AG04450 (cell line): ENCODE data around the gene TMEM9. TPM values are rescaled to one million over a fixed set of nuclear protein-coding genes. Genes with fewer than 3 reads are reported as not detected.

Source experiments
- CTCF ChIA-PET: fragments of 300-600, 350-600 bp; formaldehyde crosslinking; extraction: SDS; loops from one replicate; lab custom pipeline; 2022; ENCODE audit warnings: antibody characterized with exemption, inconsistent platforms; lab: Charles Lee
- POLR2A ChIA-PET: fragments of 350-600 bp; formaldehyde crosslinking; extraction: SDS; loops from one replicate; lab custom pipeline; 2021; ENCODE audit warnings: antibody characterized with exemption, inconsistent platforms; lab: Yijun Ruan, JAX
- DNase-seq: peaks from one replicate; pipeline ENCODE4 v3.0.0-alpha.2; 2011; ENCODE audit warnings: low read depth, low spot score
- H3K27ac ChIP-seq: one replicate; pipeline ENCODE4 v1.5.1; 2012; ENCODE audit warnings: low read depth, low read length, control low read depth
- H3K27me3 ChIP-seq: one replicate; pipeline ENCODE4 v1.6.0; 2012; ENCODE audit warnings: low read length; ENCODE audit not compliant: control insufficient read depth, insufficient read depth
- H3K4me3 ChIP-seq: 2 replicates; pipeline ENCODE4 v1.5.1; 2011; ENCODE audit warnings: mild to moderate bottlenecking, low read depth, low read length, control low read depth
- H3K9me3 ChIP-seq: 2 replicates; pipeline ENCODE4 v1.5.1; 2012; ENCODE audit warnings: low read length; ENCODE audit not compliant: control insufficient read depth, insufficient read depth
- CTCF ChIP-seq: IDR thresholded peaks from 2 replicates; pipeline ENCODE4 v1.5.1; 2011; ENCODE audit warnings: low read depth, low read length, control low read depth, inconsistent platforms
- polyA plus RNA-seq: library from polyadenylated mRNA; depleted of rRNA; stranded (reverse); fragments of >200 nt; gene quantifications from 2 replicates; pipeline ENCODE4 v1.2.3, GENCODE V29; 2011

The TMEM9 gene
- polyA plus RNA-seq, 1 experiment, result 81.7 TPM

- H3K27me3 ChIP-seq, result peaks cover 61% of the 10 kb centered on the region
Observed at GRCh38 chr1:201119206-201120197, 34.8 kb downstream of the TMEM9 start.

GRCh38 chr1:201116091-201116490 lies 38.2 kb downstream of the TMEM9 start:
- POLR2A ChIA-PET, result no interaction called here
- H3K27me3 ChIP-seq, result peaks cover 50% of the 10 kb centered on the region
- no peak overlapping the region for H3K4me3 ChIP-seq
- DNase-seq, result no peak
- H3K9me3 ChIP-seq, result no peaks in the 10 kb centered on the region; the same call in 1 of the 2 replicates
- H3K27ac ChIP-seq, result no peak overlapping the region
- CTCF ChIA-PET, result interaction anchor here (0.6 to 4.6 kb wide), 5 partner anchors 9 to 368 kb away, joined by 3 to 53 read pairs (median 5); no protein-coding TSS in a partner anchor
- no peak for TF ChIP-seq CTCF

More at GRCh38 chr1:201119206-201120197, 34.8 kb downstream of the TMEM9 start:
- POLR2A ChIA-PET, result no interaction called here
- CTCF ChIA-PET, result interaction anchor here (0.7 to 1.8 kb wide), 11 partner anchors 10 to 148 kb away, joined by 3 to 18 read pairs (median 3); partner anchors contain the start of gene TMEM9
- peak; percentile 58 for TF ChIP-seq CTCF
- Histone ChIP-seq H3K9me3 (no peaks in the 10 kb centered on the region; the same call in 1 of the 2 replicates), H3K27ac (no peak overlapping the region), H3K4me3 (no peak overlapping the region)
- DNase-seq, result no peak

- H3K9me3 ChIP-seq, result no peaks in the 10 kb centered on the region; the same call in 1 of the 2 replicates
- H3K4me3 ChIP-seq, result no peak overlapping the region
- CTCF ChIA-PET, result interaction anchor here (0.6 to 4.6 kb wide), 5 partner anchors 8 to 367 kb away, joined by 3 to 53 read pairs (median 5); no protein-coding TSS in a partner anchor
- no peak overlapping the region for H3K27ac ChIP-seq
- POLR2A ChIA-PET, result no interaction called here
- TF ChIP-seq CTCF, result no peak
- peaks cover 51% of the 10 kb centered on the region for H3K27me3 ChIP-seq
- DNase-seq, result no peak
Observed at GRCh38 chr1:201115390-201115937, 38.8 kb downstream of the TMEM9 start.

- CTCF ChIA-PET, result interaction anchor here (0.7 to 4.6 kb wide), 11 partner anchors 12 to 556 kb away, joined by 3 to 64 read pairs (median 4); no protein-coding TSS in a partner anchor
- Histone ChIP-seq H3K4me3 (peak overlapping the region; percentile 66), H3K27me3 (peaks cover 48% of the 10 kb centered on the region), H3K9me3 (no peaks in the 10 kb centered on the region; the same call in 1 of the 2 replicates), H3K27ac (no peak overlapping the region)
- TF ChIP-seq CTCF, result peak; percentile 90
- peak; percentile 61 for DNase-seq
- POLR2A ChIA-PET, result no interaction called here
Observed at GRCh38 chr1:201114245-201115131, 39.8 kb downstream of the TMEM9 start.
